ENCODE measurements around the gene CDKN2B.

CDKN2B gene

DNA sequence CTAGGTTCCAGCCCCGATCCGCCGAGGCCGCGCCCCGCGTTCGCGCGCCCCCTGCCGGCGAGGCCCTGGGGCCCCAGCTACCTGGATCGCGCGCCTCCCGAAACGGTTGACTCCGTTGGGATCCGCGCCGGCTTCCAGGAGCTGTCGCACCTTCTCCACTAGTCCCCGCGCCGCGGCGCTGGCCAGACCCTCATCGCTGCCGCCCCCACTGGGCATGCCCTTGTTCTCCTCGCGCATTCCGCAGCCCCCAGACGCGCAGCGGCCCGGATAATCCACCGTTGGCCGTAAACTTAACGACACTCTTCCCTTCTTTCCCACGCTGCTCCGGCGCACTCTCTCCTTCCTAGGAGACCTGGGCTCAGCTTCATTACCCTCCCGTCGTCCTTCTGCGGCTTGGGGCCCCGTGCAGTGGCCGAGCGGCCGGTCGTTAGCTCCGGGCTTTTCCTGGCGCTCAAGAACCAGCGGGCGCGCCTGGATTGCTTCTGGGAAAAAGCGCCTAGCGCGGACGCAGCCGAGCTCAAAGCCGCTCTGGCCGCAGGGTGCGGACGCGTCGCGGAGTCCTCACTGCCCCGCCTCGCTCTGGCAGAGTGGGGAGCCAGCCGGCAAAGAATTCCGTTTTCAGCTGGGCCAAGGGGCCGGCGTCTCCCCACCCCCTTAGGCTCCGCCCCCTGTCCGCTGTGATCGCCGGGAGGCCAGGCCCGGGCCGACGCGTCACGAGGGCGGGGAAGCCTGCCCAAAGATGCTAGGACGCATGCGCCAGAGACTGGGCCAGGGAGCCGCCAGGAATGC lies at the start of gene CDKN2B (continued):
- TF ChIP-seq, protein P1, sequence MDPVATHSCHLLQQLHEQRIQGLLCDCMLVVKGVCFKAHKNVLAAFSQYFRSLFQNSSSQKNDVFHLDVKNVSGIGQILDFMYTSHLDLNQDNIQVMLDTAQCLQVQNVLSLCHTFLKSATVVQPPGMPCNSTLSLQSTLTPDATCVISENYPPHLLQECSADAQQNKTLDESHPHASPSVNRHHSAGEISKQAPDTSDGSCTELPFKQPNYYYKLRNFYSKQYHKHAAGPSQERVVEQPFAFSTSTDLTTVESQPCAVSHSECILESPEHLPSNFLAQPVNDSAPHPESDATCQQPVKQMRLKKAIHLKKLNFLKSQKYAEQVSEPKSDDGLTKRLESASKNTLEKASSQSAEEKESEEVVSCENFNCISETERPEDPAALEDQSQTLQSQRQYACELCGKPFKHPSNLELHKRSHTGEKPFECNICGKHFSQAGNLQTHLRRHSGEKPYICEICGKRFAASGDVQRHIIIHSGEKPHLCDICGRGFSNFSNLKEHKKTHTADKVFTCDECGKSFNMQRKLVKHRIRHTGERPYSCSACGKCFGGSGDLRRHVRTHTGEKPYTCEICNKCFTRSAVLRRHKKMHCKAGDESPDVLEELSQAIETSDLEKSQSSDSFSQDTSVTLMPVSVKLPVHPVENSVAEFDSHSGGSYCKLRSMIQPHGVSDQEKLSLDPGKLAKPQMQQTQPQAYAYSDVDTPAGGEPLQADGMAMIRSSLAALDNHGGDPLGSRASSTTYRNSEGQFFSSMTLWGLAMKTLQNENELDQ (tag by site-specific recombination; IDR thresholded peaks at IDR 0.05; ENCODE audit: low read depth): no peak
- TF ChIP-seq PRDM1 (tag by site-specific recombination; IDR thresholded peaks at IDR 0.05) (0 out of 2 replicates have a peak, but pooled peaks have one; percentile 31), ZNF654 (tag by site-specific recombination; IDR thresholded peaks at IDR 0.05; ENCODE audit: low read depth) (no peak), ZNF837 (tag by site-specific recombination; IDR thresholded peaks at IDR 0.05) (0 out of 2 replicates have a peak, but pooled peaks have one; percentile 67), ZNF114 (tag by site-specific recombination; IDR thresholded peaks at IDR 0.05) (no peak), ZNF426 (tag by site-specific recombination; IDR thresholded peaks at IDR 0.05) (no peak), ZNF544 (tag by site-specific recombination; IDR thresholded peaks at IDR 0.05) (no peak), ZNF585B (tag by site-specific recombination; IDR thresholded peaks at IDR 0.05) (no peak), ZNF791 (tag by site-specific recombination; IDR thresholded peaks at IDR 0.05) (no peak), ZNF629 (tag by site-specific recombination; IDR thresholded peaks at IDR 0.05) (no peak; the same call in none of the 2 replicates), ZNF132 (tag by site-specific recombination; IDR thresholded peaks at IDR 0.05; ENCODE audit: borderline replicate concordance) (no peak), ZNF23 (tag by site-specific recombination; IDR thresholded peaks at IDR 0.05; ENCODE audit: borderline replicate concordance) (no peak), ZNF335 (tag by site-specific recombination; conservative IDR thresholded peaks at IDR 0.05) (peak; percentile 47), ZNF311 (tag by site-specific recombination; IDR thresholded peaks at IDR 0.05; ENCODE audit: borderline replicate concordance) (no peak), ZNF24 (tag by site-specific recombination; IDR thresholded peaks at IDR 0.05) (0 out of 2 replicates have a peak, but pooled peaks have one; percentile 29), YY1 (tag by site-specific recombination; IDR thresholded peaks at IDR 0.05) (no peak; the same call in 1 of the 2 replicates), ZNF10 (tag by site-specific recombination; IDR thresholded peaks at IDR 0.05) (no peak), ZNF423 (tag by site-specific recombination; IDR thresholded peaks at IDR 0.05) (0 out of 2 replicates have a peak, but pooled peaks have one; percentile 53), ZNF416 (tag by site-specific recombination; IDR thresholded peaks at IDR 0.05) (no peak)
- TF ChIP-seq, protein P2, sequence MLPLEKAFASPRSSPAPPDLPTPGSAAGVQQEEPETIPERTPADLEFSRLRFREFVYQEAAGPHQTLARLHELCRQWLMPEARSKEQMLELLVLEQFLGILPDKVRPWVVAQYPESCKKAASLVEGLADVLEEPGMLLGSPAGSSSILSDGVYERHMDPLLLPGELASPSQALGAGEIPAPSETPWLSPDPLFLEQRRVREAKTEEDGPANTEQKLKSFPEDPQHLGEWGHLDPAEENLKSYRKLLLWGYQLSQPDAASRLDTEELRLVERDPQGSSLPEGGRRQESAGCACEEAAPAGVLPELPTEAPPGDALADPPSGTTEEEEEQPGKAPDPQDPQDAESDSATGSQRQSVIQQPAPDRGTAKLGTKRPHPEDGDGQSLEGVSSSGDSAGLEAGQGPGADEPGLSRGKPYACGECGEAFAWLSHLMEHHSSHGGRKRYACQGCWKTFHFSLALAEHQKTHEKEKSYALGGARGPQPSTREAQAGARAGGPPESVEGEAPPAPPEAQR (tag by site-specific recombination; IDR thresholded peaks at IDR 0.05): no peak
- TF ChIP-seq, protein P3, sequence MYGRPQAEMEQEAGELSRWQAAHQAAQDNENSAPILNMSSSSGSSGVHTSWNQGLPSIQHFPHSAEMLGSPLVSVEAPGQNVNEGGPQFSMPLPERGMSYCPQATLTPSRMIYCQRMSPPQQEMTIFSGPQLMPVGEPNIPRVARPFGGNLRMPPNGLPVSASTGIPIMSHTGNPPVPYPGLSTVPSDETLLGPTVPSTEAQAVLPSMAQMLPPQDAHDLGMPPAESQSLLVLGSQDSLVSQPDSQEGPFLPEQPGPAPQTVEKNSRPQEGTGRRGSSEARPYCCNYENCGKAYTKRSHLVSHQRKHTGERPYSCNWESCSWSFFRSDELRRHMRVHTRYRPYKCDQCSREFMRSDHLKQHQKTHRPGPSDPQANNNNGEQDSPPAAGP (tag by site-specific recombination; IDR thresholded peaks at IDR 0.05): no peak; the same call in 1 of the 2 replicates
- TF ChIP-seq, protein P4, sequence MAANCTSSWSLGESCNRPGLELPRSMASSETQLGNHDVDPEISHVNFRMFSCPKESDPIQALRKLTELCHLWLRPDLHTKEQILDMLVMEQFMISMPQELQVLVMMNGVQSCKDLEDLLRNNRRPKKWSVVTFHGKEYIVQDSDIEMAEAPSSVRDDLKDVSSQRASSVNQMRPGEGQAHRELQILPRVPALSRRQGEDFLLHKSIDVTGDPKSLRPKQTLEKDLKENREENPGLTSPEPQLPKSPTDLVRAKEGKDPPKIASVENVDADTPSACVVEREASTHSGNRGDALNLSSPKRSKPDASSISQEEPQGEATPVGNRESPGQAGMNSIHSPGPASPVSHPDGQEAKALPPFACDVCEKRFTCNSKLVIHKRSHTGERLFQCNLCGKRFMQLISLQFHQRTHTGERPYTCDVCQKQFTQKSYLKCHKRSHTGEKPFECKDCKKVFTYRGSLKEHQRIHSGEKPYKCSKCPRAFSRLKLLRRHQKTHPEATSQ (tag by site-specific recombination; IDR thresholded peaks at IDR 0.05): no peak
- TF ChIP-seq, protein P5, sequence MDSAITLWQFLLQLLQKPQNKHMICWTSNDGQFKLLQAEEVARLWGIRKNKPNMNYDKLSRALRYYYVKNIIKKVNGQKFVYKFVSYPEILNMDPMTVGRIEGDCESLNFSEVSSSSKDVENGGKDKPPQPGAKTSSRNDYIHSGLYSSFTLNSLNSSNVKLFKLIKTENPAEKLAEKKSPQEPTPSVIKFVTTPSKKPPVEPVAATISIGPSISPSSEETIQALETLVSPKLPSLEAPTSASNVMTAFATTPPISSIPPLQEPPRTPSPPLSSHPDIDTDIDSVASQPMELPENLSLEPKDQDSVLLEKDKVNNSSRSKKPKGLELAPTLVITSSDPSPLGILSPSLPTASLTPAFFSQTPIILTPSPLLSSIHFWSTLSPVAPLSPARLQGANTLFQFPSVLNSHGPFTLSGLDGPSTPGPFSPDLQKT (IDR thresholded peaks at IDR 0.05; ENCODE audit: borderline replicate concordance, low read depth, low read length): no peak
- TF ChIP-seq, protein P6, sequence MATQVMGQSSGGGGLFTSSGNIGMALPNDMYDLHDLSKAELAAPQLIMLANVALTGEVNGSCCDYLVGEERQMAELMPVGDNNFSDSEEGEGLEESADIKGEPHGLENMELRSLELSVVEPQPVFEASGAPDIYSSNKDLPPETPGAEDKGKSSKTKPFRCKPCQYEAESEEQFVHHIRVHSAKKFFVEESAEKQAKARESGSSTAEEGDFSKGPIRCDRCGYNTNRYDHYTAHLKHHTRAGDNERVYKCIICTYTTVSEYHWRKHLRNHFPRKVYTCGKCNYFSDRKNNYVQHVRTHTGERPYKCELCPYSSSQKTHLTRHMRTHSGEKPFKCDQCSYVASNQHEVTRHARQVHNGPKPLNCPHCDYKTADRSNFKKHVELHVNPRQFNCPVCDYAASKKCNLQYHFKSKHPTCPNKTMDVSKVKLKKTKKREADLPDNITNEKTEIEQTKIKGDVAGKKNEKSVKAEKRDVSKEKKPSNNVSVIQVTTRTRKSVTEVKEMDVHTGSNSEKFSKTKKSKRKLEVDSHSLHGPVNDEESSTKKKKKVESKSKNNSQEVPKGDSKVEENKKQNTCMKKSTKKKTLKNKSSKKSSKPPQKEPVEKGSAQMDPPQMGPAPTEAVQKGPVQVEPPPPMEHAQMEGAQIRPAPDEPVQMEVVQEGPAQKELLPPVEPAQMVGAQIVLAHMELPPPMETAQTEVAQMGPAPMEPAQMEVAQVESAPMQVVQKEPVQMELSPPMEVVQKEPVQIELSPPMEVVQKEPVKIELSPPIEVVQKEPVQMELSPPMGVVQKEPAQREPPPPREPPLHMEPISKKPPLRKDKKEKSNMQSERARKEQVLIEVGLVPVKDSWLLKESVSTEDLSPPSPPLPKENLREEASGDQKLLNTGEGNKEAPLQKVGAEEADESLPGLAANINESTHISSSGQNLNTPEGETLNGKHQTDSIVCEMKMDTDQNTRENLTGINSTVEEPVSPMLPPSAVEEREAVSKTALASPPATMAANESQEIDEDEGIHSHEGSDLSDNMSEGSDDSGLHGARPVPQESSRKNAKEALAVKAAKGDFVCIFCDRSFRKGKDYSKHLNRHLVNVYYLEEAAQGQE (tag by site-specific recombination; IDR thresholded peaks at IDR 0.05): no peak
- TF ChIP-seq, protein P7, sequence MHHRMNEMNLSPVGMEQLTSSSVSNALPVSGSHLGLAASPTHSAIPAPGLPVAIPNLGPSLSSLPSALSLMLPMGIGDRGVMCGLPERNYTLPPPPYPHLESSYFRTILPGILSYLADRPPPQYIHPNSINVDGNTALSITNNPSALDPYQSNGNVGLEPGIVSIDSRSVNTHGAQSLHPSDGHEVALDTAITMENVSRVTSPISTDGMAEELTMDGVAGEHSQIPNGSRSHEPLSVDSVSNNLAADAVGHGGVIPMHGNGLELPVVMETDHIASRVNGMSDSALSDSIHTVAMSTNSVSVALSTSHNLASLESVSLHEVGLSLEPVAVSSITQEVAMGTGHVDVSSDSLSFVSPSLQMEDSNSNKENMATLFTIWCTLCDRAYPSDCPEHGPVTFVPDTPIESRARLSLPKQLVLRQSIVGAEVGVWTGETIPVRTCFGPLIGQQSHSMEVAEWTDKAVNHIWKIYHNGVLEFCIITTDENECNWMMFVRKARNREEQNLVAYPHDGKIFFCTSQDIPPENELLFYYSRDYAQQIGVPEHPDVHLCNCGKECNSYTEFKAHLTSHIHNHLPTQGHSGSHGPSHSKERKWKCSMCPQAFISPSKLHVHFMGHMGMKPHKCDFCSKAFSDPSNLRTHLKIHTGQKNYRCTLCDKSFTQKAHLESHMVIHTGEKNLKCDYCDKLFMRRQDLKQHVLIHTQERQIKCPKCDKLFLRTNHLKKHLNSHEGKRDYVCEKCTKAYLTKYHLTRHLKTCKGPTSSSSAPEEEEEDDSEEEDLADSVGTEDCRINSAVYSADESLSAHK (tag by site-specific recombination; IDR thresholded peaks at IDR 0.05): no peak; the same call in 1 of the 2 replicates
